BE2C (cell line): Measurements from ENCODE around the gene LRRTM3.

ENCODE experiments used
- DNase-seq: peaks from one replicate; pipeline ENCODE4 v3.0.0-alpha.2; 2020
- H3K27me3 ChIP-seq: fragments of 250-450 bp; sonication (Bioruptor Pico); 2 replicates; pipeline ENCODE4 v1.5.1; 2020; ENCODE audit warnings: mild to moderate bottlenecking
- H3K36me3 ChIP-seq: fragments of 250-450 bp; sonication (Bioruptor Pico); 2 replicates; pipeline ENCODE4 v1.5.1; 2020; ENCODE audit warnings: mild to moderate bottlenecking
- H3K4me1 ChIP-seq: fragments of 250-450 bp; sonication (Bioruptor Pico); 2 replicates; pipeline ENCODE4 v1.5.1; 2020
- H3K4me3 ChIP-seq: 2 replicates; pipeline ENCODE4 v1.5.1; 2011; ENCODE audit warnings: low read depth, low read length
- H3K9me3 ChIP-seq: fragments of 250-450 bp; sonication (Bioruptor Pico); 2 replicates; pipeline ENCODE4 v1.5.1; 2020
- TF ChIP-seq, protein P1 (sequence below): IDR thresholded peaks from 2 replicates; pipeline ENCODE4 v1.5.1; 2012; ENCODE audit warnings: mild to moderate bottlenecking, low read depth, low read length

Gene LRRTM3

DNA sequence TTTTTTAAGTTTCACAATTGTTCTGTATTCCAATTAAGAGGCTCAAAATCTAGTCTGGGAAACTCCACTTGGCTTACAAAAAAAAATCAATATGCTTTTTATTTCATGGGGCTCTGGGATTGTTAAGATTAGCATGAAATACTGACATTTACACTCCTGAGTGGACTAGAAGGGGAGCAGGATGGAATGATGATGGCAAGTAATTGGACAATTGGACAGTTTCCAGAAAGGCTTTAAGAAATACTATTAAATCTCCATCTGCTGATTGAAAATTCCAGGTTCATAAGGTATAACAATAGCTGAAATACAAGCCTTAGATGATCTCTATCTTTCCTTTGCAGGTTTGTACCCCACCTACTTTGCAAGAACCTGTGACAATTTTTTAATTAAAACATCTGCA is 184.4 kb downstream of the LRRTM3 start:
- H3K4me3 ChIP-seq = no peak overlapping the region
- H3K4me1 ChIP-seq = peaks cover 31% of the 10 kb centered on the region
- H3K27me3 ChIP-seq = no peaks in the 10 kb centered on the region
- H3K9me3 ChIP-seq = no peaks in the 10 kb centered on the region
- no peaks in the 10 kb centered on the region for H3K36me3 ChIP-seq
- peak; percentile 15 for DNase-seq
- TF ChIP-seq, protein P1, sequence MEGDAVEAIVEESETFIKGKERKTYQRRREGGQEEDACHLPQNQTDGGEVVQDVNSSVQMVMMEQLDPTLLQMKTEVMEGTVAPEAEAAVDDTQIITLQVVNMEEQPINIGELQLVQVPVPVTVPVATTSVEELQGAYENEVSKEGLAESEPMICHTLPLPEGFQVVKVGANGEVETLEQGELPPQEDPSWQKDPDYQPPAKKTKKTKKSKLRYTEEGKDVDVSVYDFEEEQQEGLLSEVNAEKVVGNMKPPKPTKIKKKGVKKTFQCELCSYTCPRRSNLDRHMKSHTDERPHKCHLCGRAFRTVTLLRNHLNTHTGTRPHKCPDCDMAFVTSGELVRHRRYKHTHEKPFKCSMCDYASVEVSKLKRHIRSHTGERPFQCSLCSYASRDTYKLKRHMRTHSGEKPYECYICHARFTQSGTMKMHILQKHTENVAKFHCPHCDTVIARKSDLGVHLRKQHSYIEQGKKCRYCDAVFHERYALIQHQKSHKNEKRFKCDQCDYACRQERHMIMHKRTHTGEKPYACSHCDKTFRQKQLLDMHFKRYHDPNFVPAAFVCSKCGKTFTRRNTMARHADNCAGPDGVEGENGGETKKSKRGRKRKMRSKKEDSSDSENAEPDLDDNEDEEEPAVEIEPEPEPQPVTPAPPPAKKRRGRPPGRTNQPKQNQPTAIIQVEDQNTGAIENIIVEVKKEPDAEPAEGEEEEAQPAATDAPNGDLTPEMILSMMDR = no peak

DNA sequence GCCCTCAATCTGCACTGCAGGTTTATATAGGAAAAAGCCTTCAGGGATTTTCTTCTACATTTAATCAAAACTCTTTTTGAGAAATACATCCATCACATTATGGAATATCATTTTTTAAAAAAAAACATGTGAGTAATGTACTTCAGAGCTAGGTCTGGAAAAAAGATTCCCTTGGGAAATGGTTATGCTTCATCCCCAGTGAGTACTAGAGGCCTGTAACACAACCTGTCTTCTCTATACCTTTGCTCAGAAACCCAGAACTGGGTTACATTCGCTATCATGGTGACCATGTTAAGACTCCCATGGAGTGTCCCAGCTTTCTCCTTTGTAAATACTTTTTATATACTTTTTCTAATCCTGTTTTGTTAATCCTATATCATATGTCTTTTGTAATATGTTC is 186.9 kb downstream of the LRRTM3 start:
- TF ChIP-seq, protein P1 = no peak
- Histone ChIP-seq H3K27me3 (no peaks in the 10 kb centered on the region), H3K4me1 (peaks cover 28% of the 10 kb centered on the region), H3K9me3 (no peaks in the 10 kb centered on the region), H3K36me3 (no peaks in the 10 kb centered on the region), H3K4me3 (no peak overlapping the region)
- no peak for DNase-seq

DNA sequence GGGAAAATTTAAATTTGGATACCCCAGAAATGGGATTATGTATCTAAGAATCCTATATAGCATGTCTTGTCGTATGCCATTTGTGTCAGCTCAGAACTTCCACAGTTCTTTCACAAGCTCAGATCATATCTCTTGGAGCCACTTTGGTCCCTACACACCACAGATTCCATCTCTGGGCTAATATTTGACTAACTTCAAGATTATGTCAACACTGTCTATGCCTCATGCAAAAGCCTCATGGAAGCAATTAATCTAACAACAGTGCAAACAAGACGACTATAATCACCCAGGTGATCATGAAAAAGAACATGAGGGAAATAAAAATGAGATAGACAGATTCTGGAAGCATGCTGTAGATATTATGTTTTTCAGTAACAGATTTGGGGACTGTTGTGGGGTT is 189.1 kb downstream of the LRRTM3 start:
- Histone ChIP-seq H3K36me3 (no peaks in the 10 kb centered on the region), H3K9me3 (no peaks in the 10 kb centered on the region), H3K4me1 (peaks cover 24% of the 10 kb centered on the region), H3K27me3 (no peaks in the 10 kb centered on the region), H3K4me3 (no peak overlapping the region)
- no peak for DNase-seq
- TF ChIP-seq, protein P1 = no peak

DNA sequence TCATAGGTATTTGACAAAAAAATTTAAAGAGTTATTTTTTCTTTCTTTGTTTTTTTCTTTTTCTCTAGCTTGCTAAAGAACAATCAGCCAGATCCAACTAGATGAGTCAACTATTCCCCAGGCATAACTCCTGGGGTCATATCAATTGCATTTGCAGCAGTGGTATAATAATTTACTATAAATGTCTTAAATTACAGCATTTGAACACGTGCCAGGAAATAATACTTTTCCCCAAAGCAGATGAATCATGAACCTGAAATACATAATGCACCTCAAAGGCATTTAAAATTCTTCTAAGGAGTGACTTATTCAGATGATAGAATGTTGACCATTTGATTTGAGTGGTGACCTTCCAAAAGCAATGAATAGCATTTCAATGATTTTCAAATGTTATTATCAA is 190.1 kb downstream of the LRRTM3 start:
- H3K4me1 ChIP-seq = peaks cover 17% of the 10 kb centered on the region
- no peak overlapping the region for H3K4me3 ChIP-seq
- no peak for DNase-seq
- TF ChIP-seq, protein P1 = no peak
- H3K9me3 ChIP-seq = no peaks in the 10 kb centered on the region
- no peaks in the 10 kb centered on the region for H3K36me3 ChIP-seq
- H3K27me3 ChIP-seq = no peaks in the 10 kb centered on the region

DNA sequence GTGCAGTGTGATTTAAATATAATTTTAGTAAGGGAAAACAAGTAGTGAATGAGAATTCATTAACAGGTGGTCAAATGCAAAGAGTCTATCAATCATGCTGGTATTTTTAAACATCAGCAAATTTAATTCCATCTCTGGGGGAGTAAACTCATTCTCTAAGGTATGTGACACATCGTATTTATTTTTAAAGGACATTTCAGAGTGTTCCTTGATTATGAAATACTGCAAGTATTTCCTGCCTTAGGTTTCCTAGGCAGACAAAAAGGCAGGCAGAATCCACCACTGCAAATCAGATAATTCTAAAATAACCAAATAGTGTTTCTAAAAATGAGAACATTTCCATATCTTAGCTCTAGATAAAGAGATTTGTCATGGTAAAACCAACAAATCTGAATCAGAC is 193.8 kb downstream of the LRRTM3 start:
- H3K4me3 ChIP-seq = no peak overlapping the region
- DNase-seq = no peak
- TF ChIP-seq, protein P1 = no peak
- H3K36me3 ChIP-seq = no peaks in the 10 kb centered on the region
- peaks cover 8% of the 10 kb centered on the region for H3K4me1 ChIP-seq
- no peaks in the 10 kb centered on the region for H3K27me3 ChIP-seq
- no peaks in the 10 kb centered on the region for H3K9me3 ChIP-seq

- Histone ChIP-seq H3K4me1 (no peaks in the 10 kb centered on the region), H3K36me3 (no peaks in the 10 kb centered on the region), H3K4me3 (no peak overlapping the region), H3K9me3 (no peaks in the 10 kb centered on the region), H3K27me3 (no peaks in the 10 kb centered on the region)
- no peak for DNase-seq
- TF ChIP-seq, protein P1 = no peak
Observed at GRCh38 chr10:67127441-67127840, 201.6 kb downstream of the LRRTM3 start.
